ENCODE measurements around the gene C1QTNF4. TPM values are rescaled to one million over a fixed set of nuclear protein-coding genes. Genes with fewer than 3 reads are reported as not detected.

C1QTNF4 gene
- total and polyA plus RNA-seq, 8 donors = 0.68 to 8.4 (median 1.3) TPM; not detected in 1

GRCh38 chr11:47631473-47631872 is 37.3 kb upstream of the C1QTNF4 start:
- Histone ChIP-seq H3K9me3 (no peaks in the 10 kb centered on the region), H3K36me3 (peaks cover 41 to 100% (median 100%) of the 10 kb centered on the region in 4 donors), H3K27ac (no peak overlapping the region), H3K4me1 (no peaks in the 10 kb centered on the region), H3K4me3 (no peak overlapping the region), H3K27me3 (no peaks in the 10 kb centered on the region)
- intact Hi-C loops (cut with DNase I; ENCODE audit: low total_unique reads) = no loop called here
- TF ChIP-seq POLR2A (IDR thresholded peaks at IDR 0.05) = no peak
- TF ChIP-seq CTCF (IDR thresholded peaks at IDR 0.05) = no peak
- no peak for TF ChIP-seq POLR2AphosphoS5 (IDR thresholded peaks at IDR 0.05)
- no peak for TF ChIP-seq EP300 (IDR thresholded peaks at IDR 0.05)
- DNase-seq = no peak
- WGBS, 5 donors = 62 to 72% (median 66%) methylated on average over 5 of the region's 5 CpGs

- DNase-seq = no peak
- Histone ChIP-seq H3K36me3 (peaks cover 41 to 100% (median 99%) of the 10 kb centered on the region in 4 donors), H3K4me1 (no peaks in the 10 kb centered on the region)
Measured at GRCh38 chr11:47628026-47628425, 33.8 kb upstream of the C1QTNF4 start.

GRCh38 chr11:47626234-47626633 is 32.0 kb upstream of the C1QTNF4 start:
- no peak overlapping the region for H3K27ac ChIP-seq
- H3K4me3 ChIP-seq = no peak overlapping the region
- no peaks in the 10 kb centered on the region for H3K9me3 ChIP-seq
- no peak for DNase-seq
- no peaks in the 10 kb centered on the region for H3K4me1 ChIP-seq
- no peaks in the 10 kb centered on the region for H3K27me3 ChIP-seq
- WGBS, 5 donors = 90 to 100% (median 97%) methylated on average over 8 of the region's 8 CpGs
- TF ChIP-seq POLR2A (IDR thresholded peaks at IDR 0.05) (no peak), POLR2AphosphoS5 (IDR thresholded peaks at IDR 0.05) (no peak), EP300 (IDR thresholded peaks at IDR 0.05) (no peak), CTCF (IDR thresholded peaks at IDR 0.05) (no peak)
- intact Hi-C loops (cut with DNase I; ENCODE audit: low total_unique reads) = no loop called here
- H3K36me3 ChIP-seq = peaks cover 56 to 100% (median 99%) of the 10 kb centered on the region in 4 donors

More at GRCh38 chr11:47628026-47628425, 33.8 kb upstream of the C1QTNF4 start:
- intact Hi-C loops (cut with DNase I; ENCODE audit: low total_unique reads) = no loop called here
- no peak for TF ChIP-seq CTCF (IDR thresholded peaks at IDR 0.05)
- no peak for TF ChIP-seq POLR2AphosphoS5 (IDR thresholded peaks at IDR 0.05)
- TF ChIP-seq POLR2A (IDR thresholded peaks at IDR 0.05) = no peak
- TF ChIP-seq EP300 (IDR thresholded peaks at IDR 0.05) = no peak
- WGBS, 5 donors = 79 to 83% (median 81%) methylated on average over 4 of the region's 4 CpGs
- no peaks in the 10 kb centered on the region for H3K9me3 ChIP-seq
- H3K4me3 ChIP-seq = no peak overlapping the region
- no peaks in the 10 kb centered on the region for H3K27me3 ChIP-seq
- no peak overlapping the region for H3K27ac ChIP-seq

GRCh38 chr11:47620836-47621378 is 26.7 kb upstream of the C1QTNF4 start:
- H3K4me3 ChIP-seq = no peak overlapping the region
- TF ChIP-seq POLR2AphosphoS5 (IDR thresholded peaks at IDR 0.05) (no peak), EP300 (IDR thresholded peaks at IDR 0.05) (no peak), POLR2A (IDR thresholded peaks at IDR 0.05) (no peak), CTCF (IDR thresholded peaks at IDR 0.05) (no peak)
- no peak overlapping the region for H3K27ac ChIP-seq
- intact Hi-C loops (cut with DNase I; ENCODE audit: low total_unique reads) = no loop called here
- H3K9me3 ChIP-seq = no peaks in the 10 kb centered on the region
- H3K27me3 ChIP-seq = no peaks in the 10 kb centered on the region
- WGBS, 5 donors = 80 to 94% (median 90%) methylated on average over 2 of the region's 2 CpGs
- H3K4me1 ChIP-seq = peaks cover 0 to 11% (median 5%) of the 10 kb centered on the region in 4 donors
- DNase-seq = no peak
- H3K36me3 ChIP-seq = peaks cover 53 to 91% (median 89%) of the 10 kb centered on the region in 4 donors
